Kidney (tissue), 14 donors: ENCODE data around the gene GLS. TPM values are rescaled to one million over a fixed set of nuclear protein-coding genes. Genes with fewer than 3 reads are reported as not detected.

Experiments
- DNase-seq, 5 donors: peaks; one replicate each; pipeline ENCODE4 v3.0.0-alpha.2; 2013 to 2020
- FAIRE-seq: peaks from 2 replicates; lab custom pipeline; 2012; peaks lifted over from hg19 to GRCh38; lab: Jason Lieb, UNC
- H3K27ac ChIP-seq, 2 donors: one replicate each; pipeline ENCODE4 v1.7.0; 2013; ENCODE audit warnings: low read depth in 2 of 2, low read length in 2 of 2, inconsistent platforms in 1 of 2
- H3K27me3 ChIP-seq: one replicate; pipeline ENCODE4 v1.7.1; 2013; ENCODE audit warnings: low read length, inconsistent platforms; ENCODE audit not compliant: control insufficient read depth, insufficient read depth
- H3K36me3 ChIP-seq, 3 donors: one replicate each; pipeline versions ENCODE4 v1.7.0 to v1.7.1; 2013; ENCODE audit warnings: low read length in 3 of 3, control low read depth in 1 of 3, inconsistent platforms in 1 of 3; ENCODE audit not compliant: insufficient read depth in 3 of 3, control insufficient read depth in 2 of 3
- H3K4me1 ChIP-seq, 3 donors: one replicate each; pipeline versions ENCODE4 v1.7.0 to v1.7.1; 2013; ENCODE audit warnings: low read length in 3 of 3, inconsistent platforms in 1 of 3, low read depth in 1 of 3; ENCODE audit not compliant: control insufficient read depth in 2 of 3, insufficient read depth in 2 of 3
- H3K4me3 ChIP-seq, 3 donors: one replicate each; pipeline versions ENCODE4 v1.7.0 to v1.8.1; 2013; ENCODE audit warnings: low read length in 3 of 3, control low read depth in 1 of 3, inconsistent platforms in 1 of 3
- H3K9ac ChIP-seq, 3 donors: one replicate each; pipeline versions ENCODE4 v1.7.0 to v1.7.1; 2013; ENCODE audit warnings: low read length in 3 of 3, control low read depth in 1 of 3, inconsistent platforms in 1 of 3
- H3K9me3 ChIP-seq, 3 donors: one replicate each; pipeline versions ENCODE4 v1.7.0 to v1.7.1; 2013; ENCODE audit warnings: low read length in 3 of 3, control low read depth in 1 of 3, inconsistent platforms in 1 of 3; ENCODE audit not compliant: control insufficient read depth in 2 of 3, insufficient read depth in 1 of 3
- intact Hi-C: fragments of 100-400 bp; cut with DNase I; formaldehyde crosslinking; loops from one replicate; pipeline ENCODE4 v1.11.1; 2022
- polyA plus RNA-seq: library from polyadenylated mRNA; stranded (reverse); fragments of 350-450 nt; fragmentation: Illumina TruSeq; extraction: RNeasy Lipid Tissue Mini Kit (QIAGEN cat#74804); gene quantifications from one replicate; pipeline ENCODE4 v1.2.3, GENCODE V29; 2014; ENCODE audit warnings: low read depth, low replicate concordance; ENCODE audit not compliant: insufficient read depth
- total RNA-seq: library from RNA; stranded (reverse); fragmentation: NEBNext Ultra II Directional; extraction: Animal tissue kit (Norgen Biotek cat#: 25700); gene quantifications from one replicate; pipeline ENCODE4 v1.2.1, GENCODE V29; 2021
- TF ChIP-seq, protein P1 (sequence below): IDR thresholded peaks from 3 replicates; pipeline ENCODE4 v1.5.1; 2012; ENCODE audit warnings: mild to moderate bottlenecking, moderate library complexity, borderline replicate concordance; ENCODE audit not compliant: insufficient read depth; ENCODE audit errors: extremely low read depth
- donor health status: control.
- donor health status: control.
- donor health status: control.
- donor health status: control.
- donor health status: control.
- donor health status: DM: yes; HTN: yes; CAD: no.
- donor health status: Normal renal cell carcinoma (clear cell type).

Gene GLS
- total and polyA plus RNA-seq, 2 donors from 2014 or later = 196 to 230 TPM

DNA sequence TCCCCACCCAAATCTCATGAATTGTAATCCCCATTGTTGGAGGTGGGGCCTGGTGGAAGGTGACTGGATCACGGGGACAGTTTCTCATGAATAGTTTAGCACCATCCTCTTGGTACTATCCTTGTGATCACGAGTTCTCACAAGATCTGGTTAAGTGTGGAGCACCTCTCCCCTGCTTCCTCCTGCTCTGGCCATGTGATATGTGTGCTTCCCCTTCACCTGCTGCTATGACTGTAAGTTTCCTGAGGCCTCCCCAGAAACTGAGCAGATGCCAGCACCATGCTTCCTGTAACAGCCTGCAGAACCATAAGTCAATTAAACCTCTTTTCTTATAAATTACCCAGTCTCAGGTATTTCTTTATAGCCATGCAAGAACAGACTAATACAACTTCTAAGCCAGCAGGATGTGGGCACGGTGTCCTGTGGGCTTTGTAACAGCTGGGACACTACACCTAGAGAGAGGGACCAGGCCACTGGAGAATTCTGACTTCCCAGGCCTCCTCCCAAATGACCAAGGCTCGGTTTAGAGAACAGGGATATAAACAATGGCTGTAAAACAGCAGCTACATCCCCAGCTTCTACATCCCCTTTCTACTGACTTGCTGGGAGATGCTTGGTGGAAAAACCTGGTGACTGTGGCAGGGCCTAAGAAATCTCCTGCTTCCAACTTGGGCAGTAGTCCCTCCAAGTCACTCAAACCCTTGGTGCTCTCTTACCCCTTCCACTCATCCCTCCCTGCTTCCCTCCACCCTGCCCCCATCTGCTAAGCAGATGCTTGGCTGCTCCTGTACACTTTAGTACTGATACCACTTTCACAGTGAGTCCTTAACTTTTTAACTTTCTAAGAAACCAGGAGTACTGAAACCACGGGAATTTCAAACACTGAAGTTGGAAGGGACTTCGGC, 123.0 kb downstream of the GLS start:
- TF ChIP-seq, protein P1, sequence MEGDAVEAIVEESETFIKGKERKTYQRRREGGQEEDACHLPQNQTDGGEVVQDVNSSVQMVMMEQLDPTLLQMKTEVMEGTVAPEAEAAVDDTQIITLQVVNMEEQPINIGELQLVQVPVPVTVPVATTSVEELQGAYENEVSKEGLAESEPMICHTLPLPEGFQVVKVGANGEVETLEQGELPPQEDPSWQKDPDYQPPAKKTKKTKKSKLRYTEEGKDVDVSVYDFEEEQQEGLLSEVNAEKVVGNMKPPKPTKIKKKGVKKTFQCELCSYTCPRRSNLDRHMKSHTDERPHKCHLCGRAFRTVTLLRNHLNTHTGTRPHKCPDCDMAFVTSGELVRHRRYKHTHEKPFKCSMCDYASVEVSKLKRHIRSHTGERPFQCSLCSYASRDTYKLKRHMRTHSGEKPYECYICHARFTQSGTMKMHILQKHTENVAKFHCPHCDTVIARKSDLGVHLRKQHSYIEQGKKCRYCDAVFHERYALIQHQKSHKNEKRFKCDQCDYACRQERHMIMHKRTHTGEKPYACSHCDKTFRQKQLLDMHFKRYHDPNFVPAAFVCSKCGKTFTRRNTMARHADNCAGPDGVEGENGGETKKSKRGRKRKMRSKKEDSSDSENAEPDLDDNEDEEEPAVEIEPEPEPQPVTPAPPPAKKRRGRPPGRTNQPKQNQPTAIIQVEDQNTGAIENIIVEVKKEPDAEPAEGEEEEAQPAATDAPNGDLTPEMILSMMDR = no peak
- intact Hi-C loops = no loop called here
- peaks cover 29 to 80% (median 57%) of the 10 kb centered on the region in 3 donors for H3K36me3 ChIP-seq
- DNase-seq (no peak), FAIRE-seq (no peak)
- no peaks in the 10 kb centered on the region for H3K4me1 ChIP-seq
- no peak overlapping the region for H3K4me3 ChIP-seq
- no peaks in the 10 kb centered on the region for H3K27me3 ChIP-seq
- no peaks in the 10 kb centered on the region for H3K9me3 ChIP-seq
- H3K9ac ChIP-seq = no peak overlapping the region
- H3K27ac ChIP-seq = no peak overlapping the region

DNA sequence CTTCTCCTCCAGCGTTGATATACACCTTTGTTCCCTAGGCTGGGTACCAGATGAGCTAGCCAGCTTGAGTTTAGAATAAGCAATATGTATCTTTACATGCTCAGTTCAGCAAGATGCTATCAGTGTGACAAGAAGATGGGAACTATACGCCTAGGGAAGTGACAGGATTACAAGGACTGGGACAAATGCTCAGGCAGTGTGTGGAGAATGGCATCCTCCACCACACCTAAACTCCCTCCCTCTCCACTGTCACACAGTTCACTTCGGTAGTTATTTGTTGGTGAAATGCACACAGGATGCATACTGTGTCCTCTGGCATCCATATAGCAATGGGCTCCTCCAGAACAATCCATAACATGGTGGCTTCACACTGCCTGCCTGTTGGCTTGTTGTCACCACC, 125.7 kb downstream of the GLS start:
- Histone ChIP-seq H3K36me3 (peaks cover 24 to 64% (median 38%) of the 10 kb centered on the region in 3 donors), H3K9me3 (no peaks in the 10 kb centered on the region), H3K27me3 (no peaks in the 10 kb centered on the region), H3K27ac (no peak overlapping the region), H3K4me3 (no peak overlapping the region), H3K4me1 (peaks cover 0 to 5% (median 0%) of the 10 kb centered on the region in 3 donors), H3K9ac (no peak overlapping the region)
- intact Hi-C loops = no loop called here
- DNase-seq = no peak
- TF ChIP-seq, protein P1 = no peak
- no peak for FAIRE-seq

DNA sequence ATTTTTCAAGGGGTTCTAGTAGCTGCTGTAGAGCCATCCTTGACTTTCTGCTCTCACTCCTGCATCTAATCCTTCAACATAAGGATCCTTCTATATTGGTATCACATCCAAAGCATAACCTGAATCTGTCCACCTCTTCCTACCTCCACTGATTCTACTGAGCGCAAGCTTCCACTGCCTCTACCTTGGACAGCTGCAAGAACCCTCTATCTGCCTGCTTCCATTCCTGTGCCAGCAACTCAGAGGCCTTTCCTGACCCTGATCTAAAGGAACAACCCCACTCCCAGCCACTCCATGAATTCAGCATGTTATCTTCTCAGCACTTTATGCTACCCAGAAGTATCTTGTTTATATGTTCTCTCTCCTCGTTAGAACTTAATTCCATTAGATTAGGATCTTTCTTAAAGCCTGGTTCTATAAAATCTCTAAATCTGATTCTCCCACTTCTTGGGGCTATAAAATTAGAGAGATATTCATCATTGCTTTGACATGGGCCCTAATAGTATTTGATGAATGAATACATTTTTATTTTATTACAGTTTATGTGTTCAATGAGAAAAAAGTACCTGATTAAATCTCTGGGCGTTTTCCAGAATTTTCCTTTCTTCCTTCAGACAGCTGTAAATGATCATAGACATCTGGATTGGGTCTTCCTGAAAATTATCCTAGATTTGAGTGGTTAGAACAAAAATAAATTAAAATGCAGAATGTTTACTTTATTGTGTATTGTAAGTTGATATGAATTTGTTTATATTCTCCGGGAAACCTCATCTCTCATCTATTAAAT, 126.6 kb downstream of the GLS start:
- intact Hi-C loops = no loop called here
- H3K9ac ChIP-seq = no peak overlapping the region
- H3K4me1 ChIP-seq = peaks cover 0 to 7% (median 0%) of the 10 kb centered on the region in 3 donors
- H3K4me3 ChIP-seq = no peak overlapping the region
- H3K27ac ChIP-seq = no peak overlapping the region
- H3K9me3 ChIP-seq = no peaks in the 10 kb centered on the region
- DNase-seq (no peak), FAIRE-seq (no peak)
- TF ChIP-seq, protein P1 = no peak
- peaks cover 24 to 63% (median 38%) of the 10 kb centered on the region in 3 donors for H3K36me3 ChIP-seq
- no peaks in the 10 kb centered on the region for H3K27me3 ChIP-seq
